IMR-90 (cell line): Measurements from ENCODE around the gene PBRM1. TPM values are rescaled to one million over a fixed set of nuclear protein-coding genes. Genes with fewer than 3 reads are reported as not detected.
A peak's percentile ranks its signal among the peaks of the same experiment; 100 is the strongest.

ENCODE experiments used
- ATAC-seq: fragments of 200-7000 bp; cut with Tn5 transposase; 2 replicates; pipeline ENCODE4 v1.9.1; 2020; ENCODE audit warnings: low read depth, mild to moderate bottlenecking, moderate library complexity
- BruUV-seq: library from RNA; stranded (reverse); fragments of 400-500 nt; replicated peaks from 2 replicates; lab custom pipeline; 2021; lab: Mats Ljungman, UMichigan
- CTCF ChIA-PET: fragments of 300-600 bp; formaldehyde crosslinking; extraction: SDS; loops from one replicate; lab custom pipeline; 2021; ENCODE audit warnings: antibody characterized with exemption; lab: Yijun Ruan, JAX
- POLR2A ChIA-PET: fragments of 300-600 bp; sonication (Branson Sonifier 250); formaldehyde crosslinking; loops from one replicate; lab custom pipeline; 2022; ENCODE audit warnings: antibody characterized with exemption; ENCODE audit not compliant: unreplicated experiment; lab: Charles Lee
- DNase-seq: peaks from one replicate; pipeline ENCODE4 v3.0.0; 2013
- H2AFZ ChIP-seq: replicated peaks from 2 replicates; pipeline ENCODE3; 2013; ENCODE audit warnings: low read length, mild to moderate bottlenecking; ENCODE audit not compliant: poor library complexity
- H2AK5ac ChIP-seq: 2 replicates; pipeline ENCODE4 v1.6.1; 2013; ENCODE audit warnings: low read depth, low read length, inconsistent platforms
- H2AK9ac ChIP-seq: replicated peaks from 2 replicates; pipeline ENCODE3; 2013; ENCODE audit warnings: mild to moderate bottlenecking, low read depth, low read length, moderate library complexity; ENCODE audit not compliant: poor library complexity
- H2BK120ac ChIP-seq: 2 replicates; pipeline ENCODE4 v1.6.1; 2013; ENCODE audit warnings: low read depth, low read length, inconsistent platforms
- H2BK15ac ChIP-seq: 3 replicates; pipeline ENCODE4 v1.6.1; 2013; ENCODE audit warnings: low read depth, low read length, inconsistent platforms
- H2BK20ac ChIP-seq: 2 replicates; pipeline ENCODE4 v1.6.1; 2013; ENCODE audit warnings: low read depth, mild to moderate bottlenecking, inconsistent platforms, low read length, moderate library complexity
- H2BK5ac ChIP-seq: 2 replicates; pipeline ENCODE4 v1.6.1; 2013; ENCODE audit warnings: mild to moderate bottlenecking, low read depth, low read length, inconsistent platforms; ENCODE audit not compliant: poor library complexity, severe bottlenecking
- H3K14ac ChIP-seq: replicated peaks from 2 replicates; pipeline ENCODE4 v1.6.1; 2013; ENCODE audit warnings: low read depth, low read length, inconsistent platforms
- H3K18ac ChIP-seq: 2 replicates; pipeline ENCODE4 v1.6.1; 2013; ENCODE audit warnings: low read depth, low read length, control low read depth
- H3K23ac ChIP-seq: 2 replicates; pipeline ENCODE4 v1.6.1; 2013; ENCODE audit warnings: low read depth, low read length, inconsistent platforms
- H3K27ac ChIP-seq: 2 replicates; pipeline ENCODE4 v1.5.1; 2013; ENCODE audit warnings: mild to moderate bottlenecking, control low read depth, low read length; ENCODE audit not compliant: insufficient read depth
- H3K27me3 ChIP-seq: 2 replicates; pipeline ENCODE4 v1.6.1; 2013; ENCODE audit warnings: low read length; ENCODE audit not compliant: control insufficient read depth, insufficient read depth
- H3K36me3 ChIP-seq: 2 replicates; pipeline ENCODE4 v1.6.1; 2013; ENCODE audit warnings: low read length, mixed read lengths; ENCODE audit not compliant: control insufficient read depth, insufficient read depth
- H3K4ac ChIP-seq: 2 replicates; pipeline ENCODE4 v1.6.1; 2013; ENCODE audit warnings: low read depth, low read length, inconsistent platforms
- H3K4me1 ChIP-seq: 2 replicates; pipeline ENCODE4 v1.6.1; 2013; ENCODE audit warnings: low read length, mixed read lengths; ENCODE audit not compliant: control insufficient read depth, insufficient read depth
- H3K4me2 ChIP-seq: 2 replicates; pipeline ENCODE4 v1.6.1; 2013; ENCODE audit warnings: low read depth, mild to moderate bottlenecking, control low read depth, low read length, moderate library complexity
- H3K4me3 ChIP-seq: 2 replicates; pipeline ENCODE4 v1.5.1; 2013; ENCODE audit warnings: low read depth, mild to moderate bottlenecking, control low read depth, low read length, moderate library complexity; ENCODE audit not compliant: insufficient read depth
- H3K56ac ChIP-seq: 2 replicates; pipeline ENCODE4 v1.6.1; 2013; ENCODE audit warnings: low read length, inconsistent platforms; ENCODE audit not compliant: insufficient read depth; ENCODE audit errors: extremely low read depth
- H3K79me1 ChIP-seq, 2 experiments: 2 replicates each; pipeline ENCODE4 v1.6.1; 2013; ENCODE audit warnings: low read length in 2 of 2, inconsistent platforms in 1 of 2, low read depth in 1 of 2
- H3K9ac ChIP-seq: 2 replicates; pipeline ENCODE4 v1.6.1; 2013; ENCODE audit warnings: low read depth, low read length, control low read depth
- H3K9me1 ChIP-seq: 2 replicates; pipeline ENCODE4 v1.6.1; 2013; ENCODE audit warnings: low read length, inconsistent platforms; ENCODE audit not compliant: insufficient read depth
- H3K9me3 ChIP-seq: 2 replicates; pipeline ENCODE4 v1.6.1; 2013; ENCODE audit warnings: low read length; ENCODE audit not compliant: control insufficient read depth, insufficient read depth
- H4K20me1 ChIP-seq: 2 replicates; pipeline ENCODE4 v1.6.1; 2013; ENCODE audit warnings: low read length, inconsistent platforms; ENCODE audit not compliant: insufficient read depth
- H4K5ac ChIP-seq: 2 replicates; pipeline ENCODE4 v1.6.1; 2013; ENCODE audit warnings: mild to moderate bottlenecking, low read depth, low read length, control low read depth
- H4K8ac ChIP-seq, 2 experiments: 2 replicates each; pipeline ENCODE4 v1.6.1; 2013; ENCODE audit warnings: low read depth in 2 of 2, low read length in 2 of 2, control low read depth in 1 of 2, inconsistent platforms in 1 of 2
- H4K91ac ChIP-seq: 2 replicates; pipeline ENCODE4 v1.6.1; 2013; ENCODE audit warnings: low read depth, low read length, inconsistent platforms; ENCODE audit not compliant: insufficient read depth
- BHLHE40 ChIP-seq: fragments of 150-350 bp; IDR thresholded peaks from 2 replicates; pipeline ENCODE4 v1.6.1; 2016; ENCODE audit warnings: mild to moderate bottlenecking, low read depth, low read length
- CEBPB ChIP-seq: IDR thresholded peaks from 2 replicates; pipeline ENCODE4 v1.6.1; 2012; ENCODE audit warnings: low read depth, low read length, improper control_type of control experiment
- dilution Hi-C: fragments of 300-500 bp; cut with HindIII; formaldehyde crosslinking; loops from one replicate; pipeline ENCODE4 v1.14.3; 2018; ENCODE audit warnings: low sequenced_read_pairs; ENCODE audit not compliant: unreplicated experiment
- in situ Hi-C: fragments of 300-500 bp; cut with MboI; formaldehyde crosslinking; loops from 3 replicates; pipeline ENCODE4 v1.14.3; 2019; ENCODE audit warnings: low sequenced_read_pairs, inconsistent platforms, mixed read lengths
- intact Hi-C: fragments of 100-400 bp; cut with micrococcal nuclease; formaldehyde crosslinking; loops from 2 replicates; pipeline ENCODE4 v1.10.0; 2022
- polyA plus RNA-seq, 3 experiments: library from polyadenylated mRNA; depleted of rRNA; stranded (reverse); fragments of >200 nt; gene quantifications; 2 replicates each; pipeline ENCODE4 v1.2.3, GENCODE V29; 2012; ENCODE audit warnings: low replicate concordance in 1 of 3
- total RNA-seq: library from RNA; depleted of rRNA; stranded (reverse); fragments of >200 nt; gene quantifications from 2 replicates; pipeline ENCODE4 v1.2.3, GENCODE V29; 2012
- TF ChIP-seq, protein P1 (sequence below): conservative IDR thresholded peaks from 2 replicates; pipeline ENCODE4 v1.5.1; 2012; ENCODE audit warnings: mild to moderate bottlenecking, low read depth, low read length, improper control_type of control experiment

Gene PBRM1
- total and polyA plus RNA-seq, 2 of the 4 experiments (the other 2 are of a cell fraction) = 16.5 to 72.6 TPM

DNA sequence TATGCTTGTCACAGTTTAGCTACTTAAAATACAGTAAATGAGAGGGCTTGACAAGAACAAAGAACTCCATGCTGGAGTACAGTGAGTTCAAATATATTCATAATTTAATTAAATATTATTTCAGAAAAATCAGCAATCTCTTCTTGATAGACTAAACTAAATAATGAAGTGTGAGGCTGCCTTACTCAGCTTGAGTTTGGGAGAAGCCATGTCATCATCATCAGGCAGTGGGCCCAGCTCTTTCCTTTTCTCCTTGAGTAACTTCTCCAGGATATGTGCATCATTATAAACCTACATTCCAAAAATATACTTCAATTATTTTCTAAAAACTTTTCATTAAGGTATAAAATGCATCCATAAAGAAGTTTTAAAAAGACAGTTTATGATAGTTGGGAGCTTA lies 70.5 kb downstream of the PBRM1 start:
- no peak overlapping the region; the same call in 1 of the 2 replicates for H3K27ac ChIP-seq
- BruUV-seq = no TSS peak

More for the DNA sequence above, 70.5 kb downstream of the PBRM1 start:
- POLR2A ChIA-PET = no interaction called here
- H3K56ac ChIP-seq = no peak overlapping the region
- no peak overlapping the region for H3K4me3 ChIP-seq
- peaks cover 5 to 13% of the 10 kb centered on the region in 2 experiments for H3K79me1 ChIP-seq
- no peak overlapping the region for H2BK20ac ChIP-seq
- no peak overlapping the region for H2BK120ac ChIP-seq
- H3K36me3 ChIP-seq = peaks cover 29% of the 10 kb centered on the region
- CTCF ChIA-PET = interaction anchor here (0.8 to 1.0 kb wide), 2 partner anchors 11 to 203 kb away, joined by 3 read pairs; no protein-coding TSS in a partner anchor
- intact Hi-C loops = no loop called here
- H3K14ac ChIP-seq = no peak overlapping the region
- dilution Hi-C loops = no loop called here
- no peak overlapping the region for H2AK9ac ChIP-seq
- H3K4me1 ChIP-seq = no peaks in the 10 kb centered on the region; the same call in 1 of the 2 replicates
- no peak overlapping the region for H2BK15ac ChIP-seq
- H3K9me1 ChIP-seq = 0 out of 2 replicates have a peak, but pooled peaks cover 6% of the 10 kb centered on the region
- no peak overlapping the region for H3K4me2 ChIP-seq
- no peak overlapping the region for H4K91ac ChIP-seq
- no peak overlapping the region for H2AK5ac ChIP-seq
- DNase-seq = peak; percentile 63
- no peak overlapping the region for H3K9ac ChIP-seq
- no peak overlapping the region for H4K5ac ChIP-seq
- no peak overlapping the region for H3K4ac ChIP-seq
- in situ Hi-C loops = no loop called here
- no peak overlapping the region for H3K18ac ChIP-seq
- TF ChIP-seq BHLHE40 (no peak), CEBPB (peak; percentile 11; the same call in 1 of the 2 replicates)
- TF ChIP-seq, protein P1, sequence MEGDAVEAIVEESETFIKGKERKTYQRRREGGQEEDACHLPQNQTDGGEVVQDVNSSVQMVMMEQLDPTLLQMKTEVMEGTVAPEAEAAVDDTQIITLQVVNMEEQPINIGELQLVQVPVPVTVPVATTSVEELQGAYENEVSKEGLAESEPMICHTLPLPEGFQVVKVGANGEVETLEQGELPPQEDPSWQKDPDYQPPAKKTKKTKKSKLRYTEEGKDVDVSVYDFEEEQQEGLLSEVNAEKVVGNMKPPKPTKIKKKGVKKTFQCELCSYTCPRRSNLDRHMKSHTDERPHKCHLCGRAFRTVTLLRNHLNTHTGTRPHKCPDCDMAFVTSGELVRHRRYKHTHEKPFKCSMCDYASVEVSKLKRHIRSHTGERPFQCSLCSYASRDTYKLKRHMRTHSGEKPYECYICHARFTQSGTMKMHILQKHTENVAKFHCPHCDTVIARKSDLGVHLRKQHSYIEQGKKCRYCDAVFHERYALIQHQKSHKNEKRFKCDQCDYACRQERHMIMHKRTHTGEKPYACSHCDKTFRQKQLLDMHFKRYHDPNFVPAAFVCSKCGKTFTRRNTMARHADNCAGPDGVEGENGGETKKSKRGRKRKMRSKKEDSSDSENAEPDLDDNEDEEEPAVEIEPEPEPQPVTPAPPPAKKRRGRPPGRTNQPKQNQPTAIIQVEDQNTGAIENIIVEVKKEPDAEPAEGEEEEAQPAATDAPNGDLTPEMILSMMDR = no peak
- no peak overlapping the region for H2AFZ ChIP-seq
- H3K23ac ChIP-seq = no peak overlapping the region
- no peak overlapping the region for H4K8ac ChIP-seq
- peak overlapping the region; percentile 62 for H2BK5ac ChIP-seq
- peak; percentile 60 for ATAC-seq
- H3K27me3 ChIP-seq = no peaks in the 10 kb centered on the region
- no peaks in the 10 kb centered on the region for H3K9me3 ChIP-seq
- no peaks in the 10 kb centered on the region for H4K20me1 ChIP-seq
